ENCODE data around the gene OR10A3.
"Not testable (repeated sequence)": the region's sequence is repeated elsewhere in the genome, so short reads cannot be mapped to it uniquely, and the experiment has no call there.

Gene OR10A3

GRCh38 chr11:7941608-7942007 is at the start of gene OR10A3:
OR10A3 (minus strand) TSS chr11:7941708; CDS start chr11:7939520, 2,188 bp downstream.
- DNase-seq = no peak

GRCh38 chr11:7987560-7987883 is 46.0 kb upstream of the OR10A3 start:
- not testable (repeated sequence) for DNase-seq

- DNase-seq = peak; percentile 82
Measured at GRCh38 chr11:7986768-7987559, 45.5 kb upstream of the OR10A3 start, which contains the start of gene EIF3F. EIF3F (plus strand) TSS chr11:7987337; CDS start chr11:7987353, 16 bp downstream.

GRCh38 chr11:7983832-7984590 is 42.5 kb upstream of the OR10A3 start:
- DNase-seq = no peak

GRCh38 chr11:7982582-7983119 is 41.1 kb upstream of the OR10A3 start:
- no peak for DNase-seq

- DNase-seq = no peak
Measured at GRCh38 chr11:7981619-7982157, 40.2 kb upstream of the OR10A3 start.

GRCh38 chr11:7977232-7977917 is 35.9 kb upstream of the OR10A3 start:
- no peak for DNase-seq

GRCh38 chr11:7974668-7975067 is 33.2 kb upstream of the OR10A3 start:
- no peak for DNase-seq

GRCh38 chr11:7973011-7973410 is 31.5 kb upstream of the OR10A3 start:
- DNase-seq = no peak

- no peak for DNase-seq
Measured at GRCh38 chr11:7971846-7972245, 30.3 kb upstream of the OR10A3 start.

- no peak for DNase-seq
Measured at GRCh38 chr11:7969756-7970646, 28.5 kb upstream of the OR10A3 start.

- DNase-seq = no peak
Measured at GRCh38 chr11:7968686-7969085, 27.2 kb upstream of the OR10A3 start.

- DNase-seq = no peak
Measured at GRCh38 chr11:7967826-7968225, 26.3 kb upstream of the OR10A3 start.

GRCh38 chr11:7967097-7967496 is 25.6 kb upstream of the OR10A3 start:
- DNase-seq = no peak

GRCh38 chr11:7965386-7965785 is 23.9 kb upstream of the OR10A3 start, which contains the start of gene NLRP10:
NLRP10 (minus strand) TSS chr11:7965447; CDS start chr11:7963495, 1,952 bp downstream.
- no peak for DNase-seq

- DNase-seq = no peak
Measured at GRCh38 chr11:7964873-7965272, 23.4 kb upstream of the OR10A3 start.

GRCh38 chr11:7964261-7964660 is 22.8 kb upstream of the OR10A3 start:
- DNase-seq = no peak

GRCh38 chr11:7955191-7955590 is 13.7 kb upstream of the OR10A3 start:
- DNase-seq = no peak

- no peak for DNase-seq
Measured at GRCh38 chr11:7949934-7950333, 8.4 kb upstream of the OR10A3 start.

GRCh38 chr11:7944123-7944522 is 2.6 kb upstream of the OR10A3 start:
- DNase-seq = no peak

- DNase-seq = no peak
Measured at GRCh38 chr11:7941146-7941545, 362 bp downstream of the OR10A3 start.

- no peak for DNase-seq
Measured at GRCh38 chr11:7936615-7937014, 4.9 kb downstream of the OR10A3 start.
